GM18858 (cell line): ENCODE data around the gene POLDIP3.

Experiments used
- ATAC-seq: cut with Tn5 transposase; IDR thresholded peaks from one replicate; pipeline ENCODE4 v1.9.1; 2021; ENCODE audit not compliant: unreplicated experiment

Gene POLDIP3

DNA sequence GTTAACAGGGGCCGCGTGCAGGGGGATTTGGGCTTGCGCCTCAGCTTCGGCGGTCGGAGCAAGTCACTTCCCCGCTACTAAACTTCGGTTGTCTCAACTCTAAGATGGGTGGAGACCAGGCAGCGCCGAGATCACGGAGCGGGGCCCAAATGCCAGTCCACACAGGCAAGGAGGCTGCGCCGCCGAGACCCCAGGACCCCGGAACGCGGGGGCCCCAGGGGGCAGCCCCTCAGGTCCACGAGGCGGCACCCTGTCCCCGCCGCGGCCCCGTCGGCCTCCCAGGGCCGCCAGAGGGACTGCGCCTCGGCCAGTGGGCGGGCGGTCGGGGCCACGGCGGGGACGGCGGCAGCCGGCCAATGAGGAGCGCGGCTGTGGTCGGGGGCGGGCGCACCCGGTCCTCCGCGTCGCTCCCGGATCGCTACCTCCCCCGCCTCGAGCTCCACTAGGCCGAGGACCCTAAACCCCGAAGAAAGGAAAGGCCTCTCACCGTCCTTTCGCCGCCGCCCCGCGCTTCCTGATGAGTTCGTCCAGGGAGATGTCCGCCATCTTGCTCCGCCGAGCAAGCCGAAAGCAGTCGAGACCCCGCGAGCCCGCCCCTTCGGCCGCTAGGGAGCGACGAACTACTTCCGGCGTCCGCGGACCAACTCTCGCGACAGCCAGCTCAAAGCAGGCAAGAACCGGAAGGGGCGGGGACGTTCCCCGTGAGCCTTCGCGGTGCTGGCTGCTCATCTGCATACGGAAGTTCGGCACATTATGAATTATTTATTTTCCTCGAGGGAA, at the start of gene POLDIP3:
Gene POLDIP3, minus strand, starts transcription at position 572 of the 780 bp plus-strand sequence. Its CDS starts 26 bp downstream, at position 546.
- peak; percentile 58 for ATAC-seq

GRCh38 chr22:42661985-42662831, 47.5 kb upstream of the POLDIP3 start:
- no peak for ATAC-seq

DNA sequence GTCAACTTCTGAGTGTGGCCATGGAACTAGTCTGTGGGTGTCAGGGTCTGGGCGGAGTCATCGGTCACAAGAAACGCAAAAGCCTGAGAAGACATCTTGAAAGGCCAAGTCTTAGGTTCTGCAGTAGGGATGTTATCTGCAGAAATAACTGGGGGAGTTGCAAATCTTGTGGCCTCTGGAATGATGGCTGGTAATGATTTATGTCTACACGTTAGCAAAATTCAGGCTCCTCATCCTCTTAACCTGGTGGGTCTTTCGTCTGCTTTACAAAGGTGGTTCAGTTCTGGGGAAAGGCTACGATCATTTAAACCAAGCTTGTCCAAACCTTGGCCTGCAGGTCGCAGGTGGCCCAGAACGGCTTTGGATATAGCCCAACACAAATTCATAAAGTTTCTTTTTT, 41.9 kb upstream of the POLDIP3 start:
- no peak for ATAC-seq

DNA sequence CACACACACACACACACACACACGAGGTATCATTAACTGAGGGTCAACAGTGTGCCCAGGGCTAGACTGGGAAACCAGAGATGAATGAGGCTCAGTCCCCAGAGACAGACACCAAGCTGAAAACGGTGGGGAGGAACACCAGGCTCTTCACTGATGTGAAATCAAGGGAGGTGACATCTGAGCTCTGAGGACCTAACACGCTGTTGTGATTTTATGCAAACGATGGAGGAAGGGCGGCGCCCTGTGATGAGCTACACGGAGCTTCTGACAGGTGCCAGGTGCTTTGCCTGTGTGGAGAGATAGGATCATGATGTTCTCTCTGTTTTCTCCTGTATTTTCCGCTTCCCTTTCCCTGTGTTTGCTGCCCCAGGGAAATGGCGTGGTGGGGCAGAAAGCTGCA, 41.0 kb upstream of the POLDIP3 start:
- ATAC-seq: no peak

- no peak for ATAC-seq
Measured at GRCh38 chr22:42654436-42655073, 39.9 kb upstream of the POLDIP3 start.

GRCh38 chr22:42653999-42654398, 39.3 kb upstream of the POLDIP3 start:
- no peak for ATAC-seq

- no peak for ATAC-seq
Measured at GRCh38 chr22:42651134-42651533, 36.5 kb upstream of the POLDIP3 start.

GRCh38 chr22:42649246-42650099, 34.8 kb upstream of the POLDIP3 start, which contains the start of gene CYB5R3:
Gene CYB5R3, minus strand, starts transcription at chr22:42649392. Its CDS starts 77 bp downstream, at chr22:42649315.
- no peak for ATAC-seq

- no peak for ATAC-seq
Measured at GRCh38 chr22:42648368-42649245, 33.9 kb upstream of the POLDIP3 start.

- no peak for ATAC-seq
Measured at GRCh38 chr22:42648017-42648367, 33.3 kb upstream of the POLDIP3 start.

- no peak for ATAC-seq
Measured at GRCh38 chr22:42646569-42647525, 32.2 kb upstream of the POLDIP3 start.

GRCh38 chr22:42645938-42646568, 31.4 kb upstream of the POLDIP3 start:
- no peak for ATAC-seq

DNA sequence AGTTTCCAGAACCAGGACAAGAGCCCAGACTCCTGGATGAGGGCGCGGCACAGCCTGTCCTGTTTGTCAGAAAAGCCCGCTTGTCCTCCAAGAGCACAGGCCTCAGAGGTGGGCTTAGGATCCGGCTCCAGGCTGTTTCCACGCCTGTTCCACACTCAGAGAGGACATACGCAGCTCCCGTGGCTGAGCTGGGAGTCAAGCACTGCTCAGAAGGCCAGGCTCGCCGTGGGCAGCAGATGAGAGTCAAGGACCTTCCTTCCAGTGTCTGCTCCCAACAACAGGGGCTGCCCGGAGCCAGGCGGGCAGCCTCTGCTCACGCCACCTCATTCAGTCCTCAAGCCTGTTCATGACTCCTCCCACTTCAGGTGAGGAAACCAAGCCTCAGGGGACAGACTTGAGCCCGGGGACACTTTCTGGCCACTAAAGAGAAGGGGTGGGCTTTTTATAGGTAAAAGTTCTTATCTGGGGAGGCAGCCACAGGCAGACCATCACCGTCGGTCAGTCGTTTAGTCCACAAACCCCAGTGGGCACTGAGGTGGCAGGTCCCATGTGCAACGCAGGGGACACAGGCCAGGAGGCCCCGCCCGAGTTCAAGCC, 30.8 kb upstream of the POLDIP3 start:
- ATAC-seq: no peak

DNA sequence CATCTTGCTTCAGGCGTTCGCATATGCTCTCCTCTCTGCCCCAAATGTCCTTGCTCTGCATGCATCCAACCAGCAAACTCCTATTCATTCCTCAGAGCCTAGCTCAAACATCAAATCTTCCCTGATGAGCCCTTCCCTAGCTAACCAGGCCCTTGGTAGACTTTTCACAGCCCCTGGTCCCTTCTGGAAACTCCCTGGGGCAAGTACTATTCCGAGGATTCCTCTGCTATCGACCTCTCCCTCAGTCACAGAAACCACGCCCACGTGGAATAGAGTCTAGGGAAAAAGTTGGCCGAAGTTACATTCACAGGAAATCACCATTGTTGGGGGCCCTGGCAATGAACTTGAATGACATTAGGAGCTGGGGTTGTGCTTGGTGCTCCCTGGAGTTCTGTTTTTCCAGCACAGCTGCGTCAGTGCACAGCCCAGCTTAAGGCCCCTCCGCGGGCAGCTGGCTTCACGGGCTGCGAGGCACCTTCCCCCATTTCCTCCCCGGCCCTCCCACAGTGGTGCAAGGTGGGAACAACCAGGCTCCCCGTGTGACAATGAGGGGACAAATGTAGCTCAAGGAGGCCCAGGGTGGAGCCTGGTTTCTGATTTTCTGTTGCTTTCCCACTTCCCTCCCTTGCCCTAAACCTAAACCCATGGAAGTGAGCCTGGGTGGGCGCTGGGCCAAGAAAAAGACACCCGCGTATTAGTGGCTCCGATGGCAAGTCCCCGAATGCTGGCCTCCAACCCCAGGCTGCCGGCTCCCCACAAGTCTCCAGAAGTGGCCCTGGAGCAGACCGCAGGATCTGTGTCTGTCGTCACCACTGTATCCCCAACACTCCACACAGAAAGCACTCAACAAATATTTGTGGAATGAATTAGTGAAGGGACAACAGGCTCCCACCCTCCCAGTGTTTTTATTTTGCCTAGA, 30.0 kb upstream of the POLDIP3 start:
- no peak for ATAC-seq

- no peak for ATAC-seq
Measured at GRCh38 chr22:42643634-42644421, 29.1 kb upstream of the POLDIP3 start.
